GM18858 (cell line): ENCODE measurements around the gene RANBP2.
"Not testable (repeated sequence)": the region's sequence is repeated elsewhere in the genome, so short reads cannot be mapped to it uniquely, and the experiment has no call there.

ENCODE experiments used
- ATAC-seq: cut with Tn5 transposase; IDR thresholded peaks from one replicate; pipeline ENCODE4 v1.9.1; 2021; ENCODE audit not compliant: unreplicated experiment

Gene RANBP2

DNA sequence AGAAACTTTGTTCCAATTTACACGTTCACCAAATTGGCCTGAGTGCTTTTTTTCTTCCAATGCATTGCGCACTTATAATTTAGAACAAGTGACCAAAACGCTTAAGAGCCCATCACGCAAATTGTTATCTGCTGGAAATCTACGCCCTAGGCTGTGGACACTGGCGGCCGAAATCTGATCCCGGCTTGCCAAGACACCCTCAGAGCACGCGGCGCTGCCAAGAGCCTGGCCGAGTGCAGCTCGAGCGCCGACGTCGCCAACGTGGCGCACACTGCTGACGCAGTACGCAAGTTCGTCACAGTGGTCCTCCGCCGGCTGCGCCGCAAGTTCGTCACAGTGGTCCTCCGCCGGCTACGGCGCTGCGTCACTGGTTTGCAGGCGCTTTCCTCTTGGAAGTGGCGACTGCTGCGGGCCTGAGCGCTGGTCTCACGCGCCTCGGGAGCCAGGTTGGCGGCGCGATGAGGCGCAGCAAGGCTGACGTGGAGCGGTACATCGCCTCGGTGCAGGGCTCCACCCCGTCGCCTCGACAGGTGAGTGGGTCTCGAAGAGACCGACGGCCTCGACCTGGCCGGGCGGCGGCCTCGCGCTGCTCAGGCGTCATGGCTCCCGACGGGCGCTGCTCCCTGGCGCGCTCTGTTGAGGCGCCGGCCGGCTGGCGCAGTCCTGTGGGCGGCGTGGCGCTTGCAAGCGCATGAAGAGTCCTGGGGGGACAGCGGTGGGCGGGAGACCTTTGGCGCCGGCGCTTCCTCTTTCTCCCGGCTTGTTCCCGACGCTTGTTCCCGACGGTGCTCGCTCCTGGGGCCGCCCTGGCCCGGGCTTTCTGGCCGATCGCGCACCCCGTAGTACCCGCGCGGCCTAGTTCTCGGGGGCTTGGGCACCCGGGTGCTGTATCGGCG, at the start of gene RANBP2:
TSS of gene RANBP2 (plus strand) at position 334 of the 896 bp plus-strand sequence. CDS start at position 459, 125 bp downstream.
- peak; percentile 96 for ATAC-seq

DNA sequence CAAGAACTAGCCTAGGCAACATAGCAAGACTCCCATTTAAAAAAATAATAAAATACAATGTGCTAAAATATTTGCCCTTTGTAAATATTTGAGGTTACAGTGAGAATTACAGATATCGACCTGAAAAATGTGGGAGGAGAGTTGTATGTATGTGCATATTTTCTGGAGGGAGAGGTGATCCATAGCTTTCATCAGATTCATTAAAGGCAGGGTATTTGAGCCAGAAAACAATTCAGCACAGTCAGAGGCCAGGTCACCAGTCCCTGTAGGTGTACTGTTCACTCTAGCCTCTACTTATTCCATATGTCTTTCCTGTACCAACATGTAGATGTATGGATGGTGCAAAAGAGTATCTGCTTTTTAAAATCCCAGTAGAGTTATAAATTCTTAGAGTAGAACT, 49.0 kb upstream of the RANBP2 start:
- not testable (repeated sequence) for ATAC-seq

DNA sequence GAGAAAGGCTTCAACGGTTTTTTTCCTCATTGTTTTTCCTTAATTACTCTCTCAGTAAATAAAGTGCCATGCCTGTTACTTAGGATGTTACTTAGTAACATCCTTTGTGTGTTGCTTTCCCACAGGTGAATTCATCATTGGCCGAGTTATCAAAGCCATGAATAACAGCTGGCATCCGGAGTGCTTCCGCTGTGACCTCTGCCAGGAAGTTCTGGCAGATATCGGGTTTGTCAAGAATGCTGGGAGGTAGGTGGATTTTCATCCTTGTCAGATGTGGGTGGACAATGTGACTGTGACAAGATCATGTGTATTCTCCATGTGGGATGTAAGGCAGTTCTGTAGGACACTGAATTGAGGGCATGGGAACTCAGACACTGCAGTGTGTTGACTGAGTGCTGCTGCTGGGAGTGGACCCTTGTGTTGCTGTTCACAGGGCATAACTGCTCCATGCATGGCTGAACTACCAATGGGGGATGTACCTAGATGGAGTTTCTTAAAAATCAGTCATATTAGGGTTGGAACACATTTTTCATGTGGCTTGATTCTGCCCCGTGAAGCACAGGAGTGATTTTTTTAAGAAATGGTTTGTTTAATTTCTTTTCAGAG, 47.0 kb upstream of the RANBP2 start:
- ATAC-seq = not testable (repeated sequence)

DNA sequence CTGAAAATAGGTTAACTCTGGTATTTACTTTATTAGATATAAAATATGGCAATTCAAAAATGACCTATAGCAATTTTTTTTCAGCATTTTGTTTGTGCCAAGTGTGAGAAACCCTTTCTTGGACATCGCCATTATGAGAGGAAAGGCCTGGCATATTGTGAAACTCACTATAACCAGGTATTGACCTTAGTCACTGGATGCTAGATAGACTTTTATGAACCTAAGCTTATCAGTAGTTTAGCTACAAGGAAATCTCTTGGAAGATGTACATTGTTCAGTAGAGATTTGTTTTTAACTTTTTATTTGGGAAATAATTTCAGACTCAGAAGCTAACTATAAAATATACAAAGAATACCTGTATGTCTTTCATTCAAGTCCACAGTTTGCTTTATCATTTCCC, 42.8 kb upstream of the RANBP2 start:
- ATAC-seq = not testable (repeated sequence)

DNA sequence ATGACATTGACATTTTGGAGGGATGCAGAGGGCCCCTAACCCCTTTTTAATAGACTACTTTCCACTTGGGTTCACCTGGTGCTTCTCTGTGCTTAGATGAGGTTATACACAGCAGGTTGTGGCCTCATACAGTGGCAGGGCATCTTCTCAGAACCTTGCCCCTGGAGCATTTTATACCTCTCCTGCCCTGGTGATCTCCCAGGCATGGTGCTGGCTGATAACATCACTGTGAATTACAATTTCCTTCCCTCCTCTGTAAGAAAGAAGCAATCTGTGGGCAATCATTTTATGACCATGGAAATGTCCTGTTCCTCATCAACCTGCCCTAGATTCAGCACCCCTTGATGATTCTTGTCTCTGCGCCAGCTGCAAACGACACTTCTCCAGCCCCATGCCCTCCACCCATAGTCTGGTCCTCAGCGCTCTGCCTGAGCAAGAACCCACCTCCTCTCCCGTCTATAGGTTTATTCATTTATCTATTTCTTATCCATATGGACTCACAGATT, 42.0 kb upstream of the RANBP2 start:
- ATAC-seq = not testable (repeated sequence)

DNA sequence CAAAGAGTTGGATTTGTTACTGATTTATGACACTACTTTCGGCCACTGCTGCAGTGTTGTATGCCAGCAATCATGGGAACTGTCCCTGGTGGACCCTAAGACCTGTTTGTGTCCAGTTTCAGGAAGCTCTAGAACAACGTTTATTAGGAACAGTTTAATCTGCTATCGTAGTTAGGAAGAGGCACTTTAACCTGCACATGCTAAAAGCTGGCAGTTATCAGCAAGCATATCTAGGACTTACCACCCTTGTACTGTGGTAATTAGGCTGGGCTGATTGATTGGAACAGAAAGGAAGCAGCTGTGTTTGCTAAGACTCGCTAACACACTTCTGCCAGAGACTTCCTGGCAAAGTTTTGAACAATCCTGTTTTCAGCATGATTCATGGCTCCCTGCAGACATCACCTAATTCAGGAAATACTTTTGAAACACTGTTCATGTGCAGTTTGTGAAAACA, 41.1 kb upstream of the RANBP2 start:
- not testable (repeated sequence) for ATAC-seq

DNA sequence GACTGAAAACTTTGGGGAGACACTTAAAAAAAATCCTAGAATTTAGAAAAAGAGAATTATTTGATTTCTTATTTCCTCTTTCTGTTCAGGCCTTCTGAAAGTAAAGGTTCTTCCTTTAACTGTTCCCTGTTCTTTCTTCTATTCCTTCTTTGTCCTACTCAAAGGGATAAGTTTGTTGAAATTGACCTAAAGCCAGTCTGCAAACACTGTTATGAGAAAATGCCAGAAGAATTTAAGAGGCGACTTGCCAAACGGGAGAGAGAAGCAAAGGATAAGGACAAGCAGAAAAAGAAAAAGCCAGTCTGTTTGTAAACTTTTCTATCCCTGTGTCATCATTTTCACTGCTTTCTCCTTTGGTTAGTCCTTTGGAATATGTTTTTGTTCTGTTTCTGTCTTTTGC, 38.5 kb upstream of the RANBP2 start:
- not testable (repeated sequence) for ATAC-seq

DNA sequence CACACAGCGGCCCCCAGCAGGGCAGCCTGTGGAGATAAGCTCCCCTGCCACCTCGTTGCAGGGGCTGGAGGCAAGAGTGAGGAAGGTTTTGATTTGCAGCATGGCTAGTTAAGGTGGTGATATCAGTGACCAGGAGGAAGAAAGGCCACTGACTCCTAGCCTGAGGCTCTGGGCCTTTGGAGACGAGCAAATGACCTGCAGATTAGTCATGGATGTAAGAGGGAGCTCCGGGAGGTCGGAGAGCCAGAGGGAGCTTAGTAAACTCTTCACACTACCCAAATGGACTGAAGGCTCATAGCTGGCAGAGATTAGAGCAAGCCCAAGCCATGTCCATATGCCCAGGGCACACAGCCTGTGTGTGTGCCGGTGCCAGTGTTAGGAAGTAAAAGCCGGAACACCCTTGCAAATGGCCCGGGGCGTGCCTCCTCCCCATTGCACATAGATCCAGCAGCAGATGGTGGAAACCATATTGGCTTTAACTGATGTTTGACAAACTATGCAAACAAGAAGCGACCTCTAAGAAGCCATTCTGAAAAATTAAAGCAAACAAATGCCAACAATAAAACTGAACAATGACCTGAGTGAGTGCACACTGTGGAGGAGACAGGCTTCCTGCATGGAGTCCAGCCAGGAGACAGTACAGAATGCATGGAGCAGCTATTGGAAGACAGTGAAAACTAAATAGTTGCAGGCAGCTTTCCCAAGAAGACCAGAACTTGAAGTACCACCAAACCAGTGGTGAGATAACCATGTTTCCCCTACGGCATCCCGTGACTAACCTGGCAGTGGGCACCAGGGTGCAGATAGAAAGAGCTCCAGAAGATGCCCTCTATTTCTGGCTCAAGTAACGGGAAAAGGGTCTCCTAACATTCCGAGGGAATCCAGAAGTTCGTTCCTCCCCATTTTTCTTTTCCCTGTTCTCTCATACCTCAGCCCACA, 30.2 kb upstream of the RANBP2 start:
- not testable (repeated sequence) for ATAC-seq

DNA sequence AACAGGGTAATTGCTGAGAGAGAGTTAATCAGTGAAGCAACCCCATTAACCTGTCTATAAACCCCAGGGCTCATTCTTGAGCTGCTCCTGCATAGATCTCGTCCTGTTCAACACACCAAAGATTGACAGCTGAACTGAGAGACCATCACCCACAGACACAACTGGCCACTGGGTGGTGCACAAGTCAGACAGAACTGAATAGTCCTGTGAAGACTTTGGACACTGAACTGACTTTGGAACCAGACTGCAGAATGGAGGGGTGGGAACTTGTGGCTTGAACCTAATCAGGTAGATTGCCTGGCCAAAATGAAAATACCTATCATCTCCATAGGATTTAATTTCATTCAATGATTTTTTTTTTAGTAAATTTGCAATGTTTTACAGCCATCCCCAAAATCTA, 29.3 kb upstream of the RANBP2 start:
- not testable (repeated sequence) for ATAC-seq

DNA sequence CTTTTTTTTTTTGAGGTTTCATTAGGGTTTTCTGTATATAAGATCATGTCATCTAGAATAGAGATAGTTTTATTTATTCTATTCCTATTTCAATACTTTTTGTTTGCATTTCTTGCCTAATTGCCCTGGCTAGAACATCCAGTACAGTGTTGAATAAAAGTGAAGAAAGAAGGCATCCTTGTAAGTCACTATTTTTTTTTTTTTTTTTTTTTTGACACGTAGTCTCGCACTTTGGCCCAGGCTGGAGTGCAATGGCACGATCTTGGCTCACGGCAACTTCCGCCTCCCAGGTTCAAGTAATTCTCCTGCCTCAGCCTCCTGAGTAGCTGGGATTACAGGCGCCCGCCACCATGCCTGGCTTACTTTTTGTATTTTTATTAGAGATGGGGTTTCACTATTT, 27.8 kb upstream of the RANBP2 start:
- ATAC-seq = no peak

DNA sequence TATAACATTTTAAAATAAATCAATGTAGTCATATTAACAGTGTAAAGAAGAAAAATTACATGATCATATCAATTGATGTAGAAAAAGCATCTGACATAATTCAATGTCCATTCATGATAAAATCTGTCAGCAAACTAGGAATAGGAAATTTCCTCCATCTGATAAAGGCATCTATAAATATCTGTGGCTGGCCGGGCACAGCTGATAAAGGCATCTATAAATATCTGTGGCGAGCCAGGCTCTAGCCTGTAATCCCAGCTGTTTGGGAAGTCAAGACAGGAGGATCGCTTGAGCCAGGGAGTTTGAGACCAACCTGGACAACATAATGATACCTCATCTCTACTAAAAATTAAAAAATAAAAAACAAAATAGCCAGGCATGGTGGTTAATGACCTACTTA, 18.1 kb upstream of the RANBP2 start:
- ATAC-seq = no peak

DNA sequence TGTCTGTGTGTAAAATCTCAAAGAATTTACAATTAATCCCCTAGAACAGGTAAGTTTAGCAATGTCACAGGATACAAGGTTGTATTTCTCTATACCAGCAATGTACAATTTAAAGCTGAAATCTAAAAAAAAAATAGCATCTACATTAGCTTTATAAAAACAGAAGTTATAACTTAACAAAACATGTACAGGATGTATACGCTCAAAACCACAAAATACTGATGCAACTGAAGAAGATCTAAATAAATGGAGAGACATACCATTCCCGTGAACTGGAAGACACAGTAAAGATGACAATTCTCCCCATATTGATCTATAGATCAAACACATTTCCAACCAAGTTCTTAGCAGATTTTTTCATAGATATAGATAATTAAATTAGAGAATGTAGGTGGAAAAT, 17.5 kb upstream of the RANBP2 start:
- ATAC-seq = no peak

DNA sequence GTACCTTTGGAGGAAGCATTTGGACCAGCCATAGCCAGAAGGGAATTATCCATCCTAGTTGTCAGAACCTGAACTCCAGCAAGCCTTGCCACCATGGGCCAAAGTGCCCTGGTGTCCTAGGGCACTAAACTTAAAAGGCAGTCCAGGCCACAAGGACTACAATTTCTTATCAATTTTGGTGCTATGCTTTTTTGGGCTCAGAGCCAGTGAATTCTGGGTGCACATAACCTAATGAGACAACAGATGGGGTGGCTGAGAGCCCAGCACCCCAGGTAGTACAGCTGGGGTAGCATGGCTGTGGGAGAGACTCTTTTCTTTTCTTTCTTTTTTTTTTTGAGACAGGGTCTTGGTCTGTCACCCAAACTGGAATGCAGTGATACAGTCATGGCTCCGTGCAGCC, 14.4 kb upstream of the RANBP2 start:
- ATAC-seq = no peak

DNA sequence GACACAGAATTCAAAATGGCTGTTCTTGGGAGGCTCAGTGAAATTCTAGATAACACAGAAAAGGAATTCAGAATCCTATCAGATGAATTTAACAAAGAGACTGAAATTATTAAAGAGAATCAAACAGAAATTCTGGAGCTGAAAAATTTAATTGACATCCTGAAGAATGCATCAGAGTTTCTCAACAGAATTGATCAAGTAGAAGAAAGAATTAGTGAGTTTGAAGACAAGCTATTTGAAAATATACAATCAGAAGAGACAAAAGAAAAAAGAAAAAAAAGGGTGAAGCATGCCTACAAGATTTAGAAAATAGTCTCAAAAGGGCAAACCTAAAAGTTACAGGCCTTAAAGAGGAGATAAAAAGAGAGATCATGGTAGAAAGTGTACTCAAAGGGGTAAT, 12.0 kb upstream of the RANBP2 start:
- no peak for ATAC-seq

DNA sequence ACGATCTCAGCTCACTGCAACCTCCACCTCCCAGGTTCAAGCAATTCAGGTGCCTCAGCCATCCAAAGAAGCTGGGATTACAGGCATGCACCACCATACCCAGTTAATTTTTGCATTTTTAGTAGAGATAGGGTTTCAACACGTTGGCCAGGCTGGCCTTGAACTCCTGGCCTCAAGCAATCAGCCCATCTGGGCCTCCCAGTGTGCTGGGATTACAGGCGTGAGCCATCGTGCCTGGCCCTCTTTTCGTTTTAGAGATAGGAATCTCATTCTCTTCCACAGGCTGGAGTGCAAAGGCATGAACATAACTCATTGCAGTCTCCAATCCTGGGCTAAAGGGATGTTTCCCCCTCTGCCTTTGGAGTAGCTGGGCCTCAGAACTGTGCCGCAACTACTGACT, 2.3 kb upstream of the RANBP2 start:
- ATAC-seq = not testable (repeated sequence)

DNA sequence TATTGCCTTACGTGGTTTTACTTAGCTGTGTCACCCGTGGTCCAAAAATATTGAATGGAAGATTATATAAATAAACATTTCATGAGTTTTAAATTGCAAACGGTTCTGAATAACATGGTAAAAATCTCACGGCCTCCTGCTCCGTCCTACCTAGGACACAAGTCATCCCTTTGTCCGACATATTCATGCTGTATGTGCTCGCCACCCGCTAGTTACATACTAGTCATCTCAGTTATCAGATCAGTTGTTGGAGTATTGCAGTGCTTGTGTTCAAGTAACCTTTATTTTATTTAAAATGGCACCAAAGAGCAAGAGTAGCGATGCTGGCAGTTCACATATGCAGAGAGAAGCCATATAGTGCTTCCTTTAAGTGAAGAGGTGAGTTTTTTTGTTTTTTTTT, 6.8 kb downstream of the RANBP2 start:
- not testable (repeated sequence) for ATAC-seq

DNA sequence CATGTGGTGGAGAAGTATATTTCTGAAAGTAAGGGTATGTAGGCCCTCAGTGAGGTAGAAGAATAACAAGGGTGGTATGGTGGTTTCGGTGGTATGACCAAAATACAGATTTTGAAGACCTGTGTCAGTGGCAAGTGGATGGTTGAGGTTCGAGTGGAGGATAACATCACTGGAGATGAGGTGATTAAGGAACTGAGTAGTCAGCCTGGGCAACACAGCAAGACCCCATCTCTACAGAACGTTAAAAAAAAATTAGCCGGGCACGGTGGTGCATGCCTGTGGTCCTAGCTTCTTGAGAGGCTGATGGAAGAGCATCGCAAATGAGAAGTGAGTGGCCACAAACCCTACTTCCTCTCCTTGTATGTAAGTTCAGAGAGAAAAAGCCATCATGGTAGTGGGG, 15.4 kb downstream of the RANBP2 start:
- not testable (repeated sequence) for ATAC-seq

DNA sequence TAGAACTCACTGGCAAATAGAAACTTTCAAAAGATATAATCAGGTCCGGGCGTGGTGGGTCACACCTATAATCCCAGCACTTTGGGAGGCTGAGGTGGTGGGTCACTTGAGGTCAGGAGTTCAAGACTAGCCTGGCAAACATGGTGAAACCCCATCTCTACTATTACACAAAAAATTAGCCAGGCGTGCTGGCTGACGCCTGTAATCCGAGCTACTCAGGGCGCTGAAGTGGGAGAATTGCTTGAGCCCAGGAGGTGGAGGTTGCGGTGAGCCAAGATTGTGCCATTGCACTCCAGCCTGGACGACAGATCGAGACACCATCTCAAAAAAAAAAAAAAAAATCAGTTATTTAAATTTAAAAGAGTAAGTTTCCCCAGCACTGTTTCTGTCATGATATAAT, 38.7 kb downstream of the RANBP2 start:
- ATAC-seq = not testable (repeated sequence)

DNA sequence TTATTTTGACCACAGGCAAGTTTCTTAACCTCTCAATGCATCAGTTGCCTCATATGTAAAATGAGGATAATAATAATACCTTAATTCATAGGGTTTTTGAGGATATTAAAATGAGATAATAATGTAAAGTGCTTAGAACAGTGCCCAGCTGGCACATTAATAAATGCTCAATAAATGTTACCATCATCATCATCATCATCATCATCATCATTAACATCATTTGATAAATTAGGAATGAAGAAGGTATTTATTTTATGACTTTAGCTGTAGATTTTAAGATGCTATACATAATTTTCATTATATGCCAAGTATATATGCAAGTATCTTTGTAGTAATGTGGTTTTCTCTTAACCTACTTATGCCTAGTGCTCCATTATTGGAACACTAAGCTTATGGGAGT, 43.3 kb downstream of the RANBP2 start:
- ATAC-seq = not testable (repeated sequence)

DNA sequence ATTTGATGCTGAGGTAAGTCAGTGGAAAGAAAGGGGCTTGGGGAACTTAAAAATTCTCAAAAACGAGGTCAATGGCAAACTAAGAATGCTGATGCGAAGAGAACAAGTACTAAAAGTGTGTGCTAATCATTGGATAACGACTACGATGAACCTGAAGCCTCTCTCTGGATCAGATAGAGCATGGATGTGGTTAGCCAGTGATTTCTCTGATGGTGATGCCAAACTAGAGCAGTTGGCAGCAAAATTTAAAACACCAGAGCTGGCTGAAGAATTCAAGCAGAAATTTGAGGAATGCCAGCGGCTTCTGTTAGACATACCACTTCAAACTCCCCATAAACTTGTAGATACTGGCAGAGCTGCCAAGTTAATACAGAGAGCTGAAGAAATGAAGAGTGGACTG, 47.4 kb downstream of the RANBP2 start:
- not testable (repeated sequence) for ATAC-seq

DNA sequence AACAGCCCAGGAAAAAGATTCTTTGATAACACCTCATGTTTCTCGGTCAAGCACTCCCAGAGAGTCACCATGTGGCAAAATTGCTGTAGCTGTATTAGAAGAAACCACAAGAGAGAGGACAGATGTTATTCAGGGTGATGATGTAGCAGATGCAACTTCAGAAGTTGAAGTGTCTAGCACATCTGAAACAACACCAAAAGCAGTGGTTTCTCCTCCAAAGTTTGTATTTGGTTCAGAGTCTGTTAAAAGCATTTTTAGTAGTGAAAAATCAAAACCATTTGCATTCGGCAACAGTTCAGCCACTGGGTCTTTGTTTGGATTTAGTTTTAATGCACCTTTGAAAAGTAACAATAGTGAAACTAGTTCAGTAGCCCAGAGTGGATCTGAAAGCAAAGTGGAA, 48.6 kb downstream of the RANBP2 start:
- ATAC-seq = not testable (repeated sequence)
